ENCODE measurements around the gene NEU4. TPM values are rescaled to one million over a fixed set of nuclear protein-coding genes. Genes with fewer than 3 reads are reported as not detected.
"Not testable (repeated sequence)": the region's sequence is repeated elsewhere in the genome, so short reads cannot be mapped to it uniquely, and the experiment has no call there.

NEU4 gene
- total RNA-seq, 1 donor from 2014 or later, result not detected

- intact Hi-C loops (cut with micrococcal nuclease), result no loop called here
- Histone ChIP-seq H3K9me3 (replicated peaks) (no peaks in the 10 kb centered on the region), H3K4me3 (no peak overlapping the region), H3K27ac (replicated peaks) (no peak overlapping the region), H3K4me1 (peaks cover 6% of the 10 kb centered on the region), H3K36me3 (no peaks in the 10 kb centered on the region), H3K27me3 (ENCODE audit: low read depth) (no peaks in the 10 kb centered on the region)
- TF ChIP-seq CTCF (IDR thresholded peaks at IDR 0.05; ENCODE audit: borderline replicate concordance), result no peak
- DNase-seq, result no peak
These were observed 20.4 kb upstream of the NEU4 start for GRCh38 chr2:241788572-241788971.

DNA sequence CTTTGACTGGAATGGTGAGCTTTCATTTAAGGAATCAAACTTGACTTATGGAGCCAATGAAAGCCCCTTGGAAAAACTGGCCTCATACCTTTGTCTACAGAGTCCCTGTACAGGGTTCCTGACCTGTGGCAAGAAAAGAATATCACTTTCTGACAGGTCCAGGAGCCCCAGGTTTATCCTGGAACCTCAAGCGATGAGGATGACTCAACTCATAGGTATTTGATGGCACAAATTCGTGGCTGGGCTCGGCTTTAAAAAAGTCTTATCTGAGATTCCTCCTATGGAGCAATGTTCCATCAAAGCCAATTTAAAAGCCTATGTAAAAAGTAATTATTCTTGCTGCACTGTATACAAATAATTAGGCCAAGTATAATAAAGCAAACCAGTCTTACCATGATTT, 17.6 kb upstream of the NEU4 start:
- DNase-seq; H3K36me3 ChIP-seq; intact Hi-C loops (cut with micrococcal nuclease); H3K27me3 ChIP-seq (ENCODE audit: low read depth); H3K4me1 ChIP-seq; H3K9me3 ChIP-seq (replicated peaks); H3K4me3 ChIP-seq; H3K27ac ChIP-seq (replicated peaks): not testable (repeated sequence)

- DNase-seq, result no peak
- H3K4me1 ChIP-seq, result peaks cover 6% of the 10 kb centered on the region
- H3K27me3 ChIP-seq (ENCODE audit: low read depth), result peaks cover 8% of the 10 kb centered on the region
- intact Hi-C loops (cut with micrococcal nuclease), result no loop called here
- H3K9me3 ChIP-seq (replicated peaks), result no peaks in the 10 kb centered on the region
- no peak overlapping the region for H3K27ac ChIP-seq (replicated peaks)
- no peak for TF ChIP-seq CTCF (IDR thresholded peaks at IDR 0.05; ENCODE audit: borderline replicate concordance)
- no peak overlapping the region for H3K4me3 ChIP-seq
- H3K36me3 ChIP-seq, result no peaks in the 10 kb centered on the region
These were observed 15.6 kb upstream of the NEU4 start for GRCh38 chr2:241793385-241793784.

DNA sequence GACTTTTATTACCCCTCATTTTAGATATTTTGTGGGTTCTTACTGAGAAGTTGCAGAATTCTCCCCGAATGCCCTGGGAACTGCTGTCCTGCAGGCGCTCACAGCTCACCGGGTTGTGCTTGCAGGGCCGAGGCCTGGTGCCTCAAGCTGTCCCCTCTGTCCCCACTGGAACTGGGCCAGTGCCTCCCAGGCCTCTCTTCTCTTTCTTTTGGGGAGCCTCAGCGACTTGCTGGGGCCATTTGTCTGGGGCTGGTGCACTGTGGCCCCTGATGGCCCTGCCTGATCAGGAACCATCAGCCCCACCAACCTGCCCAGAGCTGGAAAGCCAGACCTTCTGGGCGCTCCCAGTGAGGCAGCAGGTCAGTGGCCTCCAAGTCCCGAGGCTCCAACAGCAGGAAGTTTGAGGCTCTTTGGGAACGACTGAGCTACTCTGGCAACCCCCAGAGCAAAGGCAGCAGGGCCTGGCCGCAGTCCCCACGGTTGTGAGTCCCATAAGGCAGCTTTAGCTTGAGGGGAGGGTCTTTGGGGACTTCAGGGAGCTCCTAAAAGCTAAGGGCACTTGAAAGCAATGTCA, 14.7 kb upstream of the NEU4 start:
- peak; percentile 10 for DNase-seq
- Histone ChIP-seq H3K9me3 (replicated peaks) (no peaks in the 10 kb centered on the region), H3K4me3 (no peak overlapping the region), H3K27me3 (ENCODE audit: low read depth) (peaks cover 8% of the 10 kb centered on the region), H3K36me3 (no peaks in the 10 kb centered on the region), H3K27ac (replicated peaks) (no peak overlapping the region), H3K4me1 (peaks cover 6% of the 10 kb centered on the region)
- TF ChIP-seq CTCF (IDR thresholded peaks at IDR 0.05; ENCODE audit: borderline replicate concordance), result no peak
- intact Hi-C loops (cut with micrococcal nuclease), result no loop called here

DNA sequence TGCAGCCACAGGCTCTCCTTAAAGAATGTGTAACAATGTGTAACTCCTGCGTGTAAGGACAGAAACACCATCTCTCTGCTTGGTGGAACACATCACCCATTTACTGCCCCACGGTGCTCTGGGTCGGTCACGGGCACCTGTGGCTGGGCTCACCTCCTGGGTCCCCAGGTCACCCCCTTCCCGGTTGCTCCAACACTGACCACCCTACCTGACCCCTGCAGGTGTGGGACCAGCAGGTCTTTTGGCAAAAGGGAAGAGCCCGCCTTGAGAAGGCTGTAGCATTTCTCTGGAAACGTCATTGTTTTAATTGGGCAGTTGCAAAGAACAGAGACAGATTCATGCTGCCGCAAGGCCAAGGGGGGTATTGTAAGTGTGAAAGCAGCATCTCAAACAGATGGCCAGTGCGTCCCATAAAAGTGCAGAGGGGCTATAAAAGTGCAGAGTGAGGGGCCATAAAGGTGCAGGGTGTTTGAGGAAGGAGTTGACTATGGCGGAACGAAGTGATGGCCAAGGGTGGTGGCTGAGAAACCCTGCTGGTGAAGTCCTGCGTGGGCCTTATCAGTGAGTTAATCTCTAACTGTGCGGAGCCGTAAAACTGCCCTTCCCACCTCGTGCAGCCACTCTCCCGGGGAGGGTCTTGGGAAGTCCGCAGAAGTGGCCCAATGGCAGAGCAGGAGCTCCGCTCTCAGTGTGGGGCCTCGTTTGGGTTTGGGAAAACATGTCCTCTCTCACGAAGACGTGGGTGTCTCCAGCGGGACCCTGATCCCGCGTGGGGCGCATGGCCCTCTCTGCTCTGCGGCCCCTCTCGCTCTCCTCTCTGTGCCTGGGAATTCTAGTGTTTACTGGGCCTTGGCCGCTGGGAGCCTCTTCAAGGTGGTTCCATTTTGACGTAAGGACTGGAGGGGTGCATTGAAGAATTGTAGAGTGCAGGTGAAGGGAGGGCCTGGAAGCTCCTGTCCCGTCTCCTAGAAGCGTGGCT, 13.7 kb upstream of the NEU4 start:
- peaks cover 6% of the 10 kb centered on the region for H3K4me1 ChIP-seq
- no peaks in the 10 kb centered on the region for H3K36me3 ChIP-seq
- H3K9me3 ChIP-seq (replicated peaks), result no peaks in the 10 kb centered on the region
- H3K27ac ChIP-seq (replicated peaks), result no peak overlapping the region
- peaks cover 8% of the 10 kb centered on the region for H3K27me3 ChIP-seq (ENCODE audit: low read depth)
- TF ChIP-seq CTCF (IDR thresholded peaks at IDR 0.05; ENCODE audit: borderline replicate concordance), result no peak
- peak; percentile 6 for DNase-seq
- no peak overlapping the region for H3K4me3 ChIP-seq
- intact Hi-C loops (cut with micrococcal nuclease), result no loop called here

DNA sequence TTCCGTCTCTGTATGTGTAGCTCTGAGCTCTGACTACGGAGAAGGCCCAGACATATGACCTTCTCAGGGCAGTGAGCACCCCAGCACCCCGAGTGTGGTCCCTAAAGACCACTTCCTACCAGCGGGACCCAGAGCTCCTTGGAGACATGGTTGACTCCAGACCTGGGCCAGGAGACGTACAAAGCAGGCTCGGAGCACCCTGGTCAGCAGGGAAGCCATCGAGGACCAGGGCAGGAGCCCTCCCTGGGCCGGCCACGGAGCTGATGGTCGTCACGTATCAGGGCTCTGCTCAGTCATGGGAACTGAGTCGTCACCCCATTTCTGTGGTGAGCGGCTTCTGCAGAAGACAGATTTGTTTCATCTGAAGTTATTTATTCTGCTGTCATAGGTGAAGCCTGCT, 12.8 kb upstream of the NEU4 start:
- Histone ChIP-seq H3K4me1 (peaks cover 6% of the 10 kb centered on the region), H3K4me3 (no peak overlapping the region), H3K27me3 (ENCODE audit: low read depth) (peaks cover 8% of the 10 kb centered on the region), H3K27ac (replicated peaks) (no peak overlapping the region), H3K36me3 (no peaks in the 10 kb centered on the region), H3K9me3 (replicated peaks) (no peaks in the 10 kb centered on the region)
- no peak for TF ChIP-seq CTCF (IDR thresholded peaks at IDR 0.05; ENCODE audit: borderline replicate concordance)
- intact Hi-C loops (cut with micrococcal nuclease), result no loop called here
- DNase-seq, result peak; percentile 11

Data from left ventricle myocardium inferior (tissue), 1 donor.